ENCODE results near the gene TAF1C. TPM values are rescaled to one million over a fixed set of nuclear protein-coding genes. Genes with fewer than 3 reads are reported as not detected.

TAF1C gene
- total and polyA plus RNA-seq, 9 of the 15 experiments (the other 6 are each of a cell fraction or from before 2014, with no cell fraction given), result 1.5 to 74.8 (median 21.0) TPM

GRCh38 chr16:84186685-84187437, at the start of gene TAF1C (continued):
- TF ChIP-seq ARID3A (IDR thresholded peaks at IDR 0.05; ENCODE audit: borderline replicate concordance, low read depth, low read length) (no peak), ZNF140 (CRISPR knock-in tag; IDR thresholded peaks at IDR 0.05) (no peak), SNAPC5 (CRISPR knock-in tag; IDR thresholded peaks at IDR 0.05) (no peak), NR4A1 (CRISPR knock-in tag; IDR thresholded peaks at IDR 0.05) (no peak), NR4A1 (tag; IDR thresholded peaks at IDR 0.05) (no peak), NFIX (CRISPR knock-in tag; IDR thresholded peaks at IDR 0.05; ENCODE audit: low read depth) (no peak), CBX8 (IDR thresholded peaks at IDR 0.05; ENCODE audit: borderline replicate concordance, extremely low read depth, low read depth, low read length, poor library complexity, severe bottlenecking) (no peak), ATF7 (IDR thresholded peaks at IDR 0.05) (peak; percentile 74), ZBTB5 (IDR thresholded peaks at IDR 0.05) (no peak), E4F1 (CRISPR knock-in tag; IDR thresholded peaks at IDR 0.05; ENCODE audit: borderline replicate concordance) (no peak), L3MBTL2 (IDR thresholded peaks at IDR 0.05) (peak; percentile 67), KDM4B (IDR thresholded peaks at IDR 0.05; ENCODE audit: borderline replicate concordance in 2 of 2, low read depth in 1 of 2) (peak in 1 of 2 experiments; percentile 96; a peak in 2 of 4 replicates), NCOA1 (IDR thresholded peaks at IDR 0.05; ENCODE audit: low read depth) (no peak), PHB2 (IDR thresholded peaks at IDR 0.05; ENCODE audit: low read depth) (no peak), SAP30 (IDR thresholded peaks at IDR 0.05; ENCODE audit: borderline replicate concordance, insufficient read depth, low read depth, low read length, poor library complexity, severe bottlenecking) (peak; percentile 89), THAP7 (CRISPR knock-in tag; IDR thresholded peaks at IDR 0.05) (no peak), FOXK2 (conservative IDR thresholded peaks at IDR 0.05 in 1 of 2, IDR thresholded peaks at IDR 0.05 in 1 of 2; ENCODE audit: low read depth in 2 of 2) (no peak), U2AF2 (optimal IDR thresholded peaks at IDR 0.05; ENCODE audit: low read depth, low read length) (no peak), MAZ (CRISPR knock-in tag; conservative IDR thresholded peaks at IDR 0.05 in 1 of 2, IDR thresholded peaks at IDR 0.05 in 1 of 2) (peak; percentile 76 to 79), BHLHE40 (IDR thresholded peaks at IDR 0.05; ENCODE audit: low read length) (peak; percentile 72)
